ENCODE results near the gene MLX. TPM values are rescaled to one million over a fixed set of nuclear protein-coding genes. Genes with fewer than 3 reads are reported as not detected.

Gene MLX
- total RNA-seq, 1 experiment from 2014 or later, result 45.3 TPM

GRCh38 chr17:42563950-42564349, 3.0 kb upstream of the MLX start:
- Mint-ChIP-seq H3K27ac (no peak overlapping the region), H3K4me1 (peaks cover 17 to 25% of the 10 kb centered on the region in 2 experiments), H3K9me3 (no peaks in the 10 kb centered on the region), H3K36me3 (ENCODE audit: insufficient read depth in 1 of 3, low read depth in 3 of 3) (peaks cover 6 to 38% (median 30%) of the 10 kb centered on the region in 3 experiments), H3K4me3 (peak overlapping the region; percentile 94 to 95), H3K27me3 (ENCODE audit: low read depth) (no peaks in the 10 kb centered on the region)
- Histone ChIP-seq H4K91ac (ENCODE audit: insufficient read length, low read depth, low read length) (no peak overlapping the region), H4K20me1 (ENCODE audit: control insufficient read depth, insufficient read depth, insufficient read length) (no peaks in the 10 kb centered on the region), H4K8ac (replicated peaks; ENCODE audit: insufficient read length, low read depth, low read length) (no peak overlapping the region), H3K79me2 (ENCODE audit: insufficient read depth, low read length) (peaks cover 7% of the 10 kb centered on the region; the same call in 1 of the 2 replicates), H3K9ac (ENCODE audit: extremely low read depth, insufficient read length, low read length) (no peak overlapping the region), H3K4me1 (ENCODE audit: insufficient read depth, low read length) (peaks cover 2% of the 10 kb centered on the region; the same call in 1 of the 2 replicates), H2BK12ac (ENCODE audit: insufficient read length, low read depth, low read length) (no peak overlapping the region), H2BK15ac (ENCODE audit: low read depth, low read length) (no peak overlapping the region), H2AFZ (ENCODE audit: low read length) (no peak overlapping the region), H3K27me3 (ENCODE audit: insufficient read depth, low read length) (no peaks in the 10 kb centered on the region), H3K79me1 (ENCODE audit: insufficient read depth, low read depth, low read length, poor library complexity, severe bottlenecking) (peaks cover 4% of the 10 kb centered on the region), H4K5ac (ENCODE audit: insufficient read length, low read depth, low read length) (no peak overlapping the region), H3K23me2 (ENCODE audit: insufficient read length, low read depth, low read length, poor library complexity, severe bottlenecking) (peaks cover 16% of the 10 kb centered on the region), H3K14ac (ENCODE audit: insufficient read depth, low read length) (no peak overlapping the region), H3K9me3 (ENCODE audit: control insufficient read depth, low read depth, low read length) (no peaks in the 10 kb centered on the region), H3K27ac (ENCODE audit: insufficient read length, low read depth, low read length) (no peak overlapping the region), H3K4me2 (ENCODE audit: insufficient read depth, insufficient read length, low read length) (no peak overlapping the region), H2AK5ac (ENCODE audit: insufficient read length, low read length) (no peak overlapping the region), H3K23ac (ENCODE audit: insufficient read length, low read depth, low read length) (no peak overlapping the region), H3K4ac (ENCODE audit: low read depth, low read length) (no peak overlapping the region), H2BK120ac (ENCODE audit: low read depth, low read length, poor library complexity, severe bottlenecking) (no peak overlapping the region), H3K56ac (ENCODE audit: insufficient read length, low read depth, low read length) (no peak overlapping the region), H3K18ac (ENCODE audit: insufficient read length, low read depth, low read length) (no peak overlapping the region), H3T11ph (ENCODE audit: low read length) (no peak overlapping the region), H2BK5ac (ENCODE audit: insufficient read length, low read length) (no peak overlapping the region), H2BK20ac (ENCODE audit: low read depth, low read length, poor library complexity, severe bottlenecking) (no peak overlapping the region)
- WGBS (ENCODE audit: extremely low coverage, insufficient read length, low lambda C conversion rate), result no CpG with 5 or more reads among the region's 9 CpGs
- TF ChIP-seq, protein P1, sequence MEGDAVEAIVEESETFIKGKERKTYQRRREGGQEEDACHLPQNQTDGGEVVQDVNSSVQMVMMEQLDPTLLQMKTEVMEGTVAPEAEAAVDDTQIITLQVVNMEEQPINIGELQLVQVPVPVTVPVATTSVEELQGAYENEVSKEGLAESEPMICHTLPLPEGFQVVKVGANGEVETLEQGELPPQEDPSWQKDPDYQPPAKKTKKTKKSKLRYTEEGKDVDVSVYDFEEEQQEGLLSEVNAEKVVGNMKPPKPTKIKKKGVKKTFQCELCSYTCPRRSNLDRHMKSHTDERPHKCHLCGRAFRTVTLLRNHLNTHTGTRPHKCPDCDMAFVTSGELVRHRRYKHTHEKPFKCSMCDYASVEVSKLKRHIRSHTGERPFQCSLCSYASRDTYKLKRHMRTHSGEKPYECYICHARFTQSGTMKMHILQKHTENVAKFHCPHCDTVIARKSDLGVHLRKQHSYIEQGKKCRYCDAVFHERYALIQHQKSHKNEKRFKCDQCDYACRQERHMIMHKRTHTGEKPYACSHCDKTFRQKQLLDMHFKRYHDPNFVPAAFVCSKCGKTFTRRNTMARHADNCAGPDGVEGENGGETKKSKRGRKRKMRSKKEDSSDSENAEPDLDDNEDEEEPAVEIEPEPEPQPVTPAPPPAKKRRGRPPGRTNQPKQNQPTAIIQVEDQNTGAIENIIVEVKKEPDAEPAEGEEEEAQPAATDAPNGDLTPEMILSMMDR (conservative IDR thresholded peaks at IDR 0.05), result no peak
- no peak for DNase-seq
